GM19468 (cell line): Measurements from ENCODE around the gene SGSH.

Experiments
- ATAC-seq: cut with Tn5 transposase; IDR thresholded peaks from one replicate; pipeline ENCODE4 v1.9.1; 2021; ENCODE audit warnings: mild to moderate bottlenecking, moderate library complexity, moderate number of reproducible peaks; ENCODE audit not compliant: unreplicated experiment; ENCODE audit errors: extremely low read depth

Gene SGSH

DNA sequence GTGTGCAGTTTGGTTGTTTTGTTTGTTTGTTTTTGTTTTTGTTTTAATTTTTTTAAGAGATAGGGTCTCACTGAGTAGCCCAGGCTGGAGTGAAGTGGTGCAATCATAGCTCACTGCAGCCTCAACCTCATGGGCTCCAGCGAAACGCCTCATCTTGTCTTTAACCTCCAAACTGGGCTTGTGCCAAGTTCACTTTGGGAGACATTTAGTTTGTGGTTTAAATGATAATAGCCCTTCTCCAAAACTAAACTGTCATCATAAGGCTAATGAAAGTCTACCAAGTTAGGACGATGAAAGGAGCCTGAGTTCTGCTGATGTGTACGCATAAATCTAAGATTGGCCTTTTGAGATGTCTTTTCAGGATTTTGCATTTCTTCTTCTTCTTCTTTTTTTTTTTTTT, 56.8 kb downstream of the SGSH start:
- ATAC-seq = no peak

DNA sequence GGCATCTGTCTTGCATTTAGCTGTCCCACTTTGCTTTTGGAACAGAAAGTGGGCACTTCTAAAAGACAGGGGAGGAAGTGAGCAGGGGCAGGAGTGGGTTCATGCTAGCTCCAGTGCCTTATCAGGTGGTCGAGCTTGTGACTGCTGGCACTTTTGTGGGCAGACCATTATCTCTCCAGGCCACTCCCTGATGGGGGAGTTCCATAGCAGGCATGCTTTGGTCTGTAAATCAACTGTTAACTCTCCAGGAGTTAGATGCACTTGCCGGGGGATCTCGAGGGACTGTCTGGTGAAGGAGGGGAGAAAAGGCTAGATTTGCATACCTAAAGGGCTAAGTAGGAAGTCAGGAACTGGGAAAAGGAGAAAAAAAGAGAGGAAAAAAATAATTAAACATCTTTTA, 59.6 kb downstream of the SGSH start:
- ATAC-seq = no peak
